Thymus (tissue), 2 donors: ENCODE measurements around the gene LY6G6F. TPM values are rescaled to one million over a fixed set of nuclear protein-coding genes. Genes with fewer than 3 reads are reported as not detected.

Experiments
- polyA plus RNA-seq: library from polyadenylated mRNA; stranded (reverse); fragments of 200-250 nt; gene quantifications from one replicate; pipeline ENCODE4 v1.2.3, GENCODE V29; 2013
- total RNA-seq: library from RNA; stranded (reverse); fragments of 120-200 nt; gene quantifications from one replicate; pipeline ENCODE4 v1.2.4, GENCODE V29; 2013
- donor health status: healthy.

Gene LY6G6F
- total and polyA plus RNA-seq, 2 donors, result 0.05 TPM; not detected in 1

Other genes starting within 250 kb of the LY6G6F start
Only the 30 nearest of the 39 such genes appear.
- gene NFKBIL1, start 159.3 kb upstream of the LY6G6F start, total RNA-seq, result 15.4 TPM
- gene NFKBIL1, start 159.3 kb upstream of the LY6G6F start, polyA plus RNA-seq, result 23.6 TPM
- 8.9 TPM for gene LTA, start 134.6 kb upstream of the LY6G6F start, total RNA-seq
- gene LTA, start 134.6 kb upstream of the LY6G6F start, polyA plus RNA-seq, result 2.2 TPM
- gene TNF, start 131.3 kb upstream of the LY6G6F start, total RNA-seq, result 3.5 TPM
- gene TNF, start 131.3 kb upstream of the LY6G6F start, polyA plus RNA-seq, result 1.4 TPM
- gene LTB, start 124.4 kb upstream of the LY6G6F start, total RNA-seq, result 337 TPM
- 128 TPM for gene LTB, start 124.4 kb upstream of the LY6G6F start, polyA plus RNA-seq
- 134 TPM for gene LST1, start 120.6 kb upstream of the LY6G6F start, total RNA-seq
- 32.4 TPM for gene LST1, start 120.6 kb upstream of the LY6G6F start, polyA plus RNA-seq
- 2.7 TPM for gene NCR3, start 113.9 kb upstream of the LY6G6F start, total RNA-seq
- gene NCR3, start 113.9 kb upstream of the LY6G6F start, polyA plus RNA-seq, result 2.4 TPM
- gene AIF1, start 91.6 kb upstream of the LY6G6F start, total RNA-seq, result 558 TPM
- gene AIF1, start 91.6 kb upstream of the LY6G6F start, polyA plus RNA-seq, result 198 TPM
- 35.3 TPM for gene PRRC2A, start 86.2 kb upstream of the LY6G6F start, total RNA-seq
- 148 TPM for gene PRRC2A, start 86.2 kb upstream of the LY6G6F start, polyA plus RNA-seq
- gene BAG6, start 54.2 kb upstream of the LY6G6F start, total RNA-seq, result 101 TPM
- 271 TPM for gene BAG6, start 54.2 kb upstream of the LY6G6F start, polyA plus RNA-seq
- gene APOM, start 51.0 kb upstream of the LY6G6F start, total RNA-seq, result 6.1 TPM
- 9.1 TPM for gene APOM, start 51.0 kb upstream of the LY6G6F start, polyA plus RNA-seq
- 19.1 TPM for gene C6orf47, start 46.1 kb upstream of the LY6G6F start, total RNA-seq
- 16.7 TPM for gene C6orf47, start 46.1 kb upstream of the LY6G6F start, polyA plus RNA-seq
- gene GPANK1, start 41.9 kb upstream of the LY6G6F start, total RNA-seq, result 25.2 TPM
- gene GPANK1, start 41.9 kb upstream of the LY6G6F start, polyA plus RNA-seq, result 13.8 TPM
- gene CSNK2B, start 40.8 kb upstream of the LY6G6F start, total RNA-seq, result 169 TPM
- 169 TPM for gene CSNK2B, start 40.8 kb upstream of the LY6G6F start, polyA plus RNA-seq
- 2.3 TPM for gene LY6G5B, start 36.9 kb upstream of the LY6G6F start, total RNA-seq
- 6.5 TPM for gene LY6G5B, start 36.9 kb upstream of the LY6G6F start, polyA plus RNA-seq
- 0.90 TPM for gene LY6G5C, start 25.8 kb upstream of the LY6G6F start, total RNA-seq
- 9.1 TPM for gene LY6G5C, start 25.8 kb upstream of the LY6G6F start, polyA plus RNA-seq
- 50.0 TPM for gene ABHD16A, start 3.5 kb upstream of the LY6G6F start, total RNA-seq
- gene ABHD16A, start 3.5 kb upstream of the LY6G6F start, polyA plus RNA-seq, result 51.3 TPM
- not detected for gene LY6G6D, start 8.5 kb downstream of the LY6G6F start, total RNA-seq
- not detected for gene LY6G6D, start 8.5 kb downstream of the LY6G6F start, polyA plus RNA-seq
- gene LY6G6C, start 14.9 kb downstream of the LY6G6F start, total RNA-seq, result not detected
- 7.0 TPM for gene LY6G6C, start 14.9 kb downstream of the LY6G6F start, polyA plus RNA-seq
- 0.14 TPM for gene MPIG6B, start 16.5 kb downstream of the LY6G6F start, total RNA-seq
- 0.32 TPM for gene MPIG6B, start 16.5 kb downstream of the LY6G6F start, polyA plus RNA-seq
- 49.6 TPM for gene DDAH2, start 22.4 kb downstream of the LY6G6F start, total RNA-seq
- gene DDAH2, start 22.4 kb downstream of the LY6G6F start, polyA plus RNA-seq, result 105 TPM
- gene CLIC1, start 29.7 kb downstream of the LY6G6F start, total RNA-seq, result 431 TPM
- 337 TPM for gene CLIC1, start 29.7 kb downstream of the LY6G6F start, polyA plus RNA-seq
- gene MSH5, start 33.1 kb downstream of the LY6G6F start, total RNA-seq, result 8.4 TPM
- 15.2 TPM for gene MSH5, start 33.1 kb downstream of the LY6G6F start, polyA plus RNA-seq
- gene SAPCD1, start 55.8 kb downstream of the LY6G6F start, total RNA-seq, result 1.2 TPM
- gene SAPCD1, start 55.8 kb downstream of the LY6G6F start, polyA plus RNA-seq, result 9.7 TPM
- gene VWA7, start 70.5 kb downstream of the LY6G6F start, total RNA-seq, result 0.76 TPM
- gene VWA7, start 70.5 kb downstream of the LY6G6F start, polyA plus RNA-seq, result 0.66 TPM
- 16.6 TPM for gene VARS1, start 88.9 kb downstream of the LY6G6F start, total RNA-seq
- gene VARS1, start 88.9 kb downstream of the LY6G6F start, polyA plus RNA-seq, result 25.2 TPM
- 71.8 TPM for gene LSM2, start 100.1 kb downstream of the LY6G6F start, total RNA-seq
- 76.8 TPM for gene LSM2, start 100.1 kb downstream of the LY6G6F start, polyA plus RNA-seq
- gene HSPA1L, start 108.4 kb downstream of the LY6G6F start, total RNA-seq, result 1.2 TPM
- 2.4 TPM for gene HSPA1L, start 108.4 kb downstream of the LY6G6F start, polyA plus RNA-seq
- gene HSPA1A, start 108.7 kb downstream of the LY6G6F start, total RNA-seq, result 73.8 TPM
- 68.8 TPM for gene HSPA1A, start 108.7 kb downstream of the LY6G6F start, polyA plus RNA-seq
- 110 TPM for gene HSPA1B, start 120.9 kb downstream of the LY6G6F start, total RNA-seq
- 46.8 TPM for gene HSPA1B, start 120.9 kb downstream of the LY6G6F start, polyA plus RNA-seq
- 20.8 TPM for gene NEU1, start 156.0 kb downstream of the LY6G6F start, total RNA-seq
- gene NEU1, start 156.0 kb downstream of the LY6G6F start, polyA plus RNA-seq, result 21.9 TPM